GM18870 (cell line): ENCODE data around the gene CEP152.

ENCODE experiments used
- ATAC-seq: cut with Tn5 transposase; IDR thresholded peaks from one replicate; pipeline ENCODE4 v1.9.1; 2021; ENCODE audit warnings: moderate library complexity; ENCODE audit not compliant: unreplicated experiment

CEP152 gene

GRCh38 chr15:48712546-48712945 is 98.3 kb downstream of the CEP152 start:
- no peak for ATAC-seq

DNA sequence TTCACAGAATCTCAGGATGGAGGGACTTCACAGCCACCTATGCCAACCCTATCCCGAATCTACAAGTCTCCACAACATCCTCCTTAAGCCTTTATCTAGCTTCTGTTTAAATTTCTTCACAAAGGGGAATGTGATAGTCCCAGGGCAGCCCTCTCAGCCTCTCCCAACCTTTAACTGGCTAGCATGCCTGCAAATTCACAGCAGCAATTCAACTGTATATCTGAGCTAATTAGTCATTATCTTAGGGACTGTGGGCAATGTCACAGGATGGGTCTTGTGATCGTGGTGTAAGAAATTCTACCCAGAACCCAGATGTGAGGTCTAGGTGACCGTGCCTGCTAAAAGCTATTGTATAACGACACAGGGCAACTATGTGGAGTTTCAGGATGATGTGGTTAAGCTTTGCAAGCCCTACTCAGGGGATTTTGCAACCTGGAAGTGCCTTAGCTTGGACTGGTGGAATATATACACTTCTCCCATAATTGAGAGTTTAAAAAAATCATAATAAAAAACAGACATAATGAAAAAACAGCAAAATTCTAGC is 99.8 kb downstream of the CEP152 start:
- no peak for ATAC-seq

GRCh38 chr15:48708641-48709040 is 102.2 kb downstream of the CEP152 start:
- no peak for ATAC-seq

GRCh38 chr15:48705381-48705780 is 105.5 kb downstream of the CEP152 start:
- no peak for ATAC-seq

GRCh38 chr15:48703544-48703943 is 107.3 kb downstream of the CEP152 start:
- ATAC-seq: no peak

DNA sequence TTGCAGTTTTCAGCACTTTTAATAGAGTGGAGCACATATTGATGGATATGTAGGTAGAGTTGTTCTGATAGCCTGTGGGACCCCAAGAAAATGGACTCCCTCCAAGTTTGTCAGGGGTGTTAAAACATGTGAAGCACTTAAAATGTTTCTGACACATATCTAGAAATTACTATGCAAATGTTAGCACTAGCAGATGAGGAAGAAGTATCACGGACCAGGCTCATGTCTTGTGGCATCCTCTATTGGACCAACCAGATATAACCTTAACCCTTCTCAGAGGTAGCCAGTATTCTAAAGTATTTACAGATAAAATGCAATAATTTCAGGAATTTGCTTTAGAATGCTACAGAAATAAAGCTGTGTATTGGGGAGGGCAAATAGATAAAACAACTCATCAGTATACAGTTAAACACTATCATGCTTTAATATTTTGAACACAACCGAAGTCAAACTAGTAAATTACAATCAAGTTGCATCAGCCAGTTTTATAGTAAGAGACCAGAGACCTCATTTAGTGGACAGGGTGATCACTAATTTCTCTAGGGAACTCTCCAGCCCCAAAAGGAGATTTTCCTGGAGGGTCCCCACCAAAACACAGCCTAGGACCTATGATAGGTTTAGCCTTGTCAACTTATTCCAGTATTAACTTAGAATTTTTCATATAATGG is 108.2 kb downstream of the CEP152 start:
- no peak for ATAC-seq

- ATAC-seq: no peak
Measured at GRCh38 chr15:48696627-48697312, 114.1 kb downstream of the CEP152 start.

GRCh38 chr15:48695827-48696573 is 114.9 kb downstream of the CEP152 start:
- no peak for ATAC-seq

GRCh38 chr15:48695088-48695826 is 115.6 kb downstream of the CEP152 start:
- no peak for ATAC-seq

- no peak for ATAC-seq
Measured at GRCh38 chr15:48693484-48693883, 117.4 kb downstream of the CEP152 start.

DNA sequence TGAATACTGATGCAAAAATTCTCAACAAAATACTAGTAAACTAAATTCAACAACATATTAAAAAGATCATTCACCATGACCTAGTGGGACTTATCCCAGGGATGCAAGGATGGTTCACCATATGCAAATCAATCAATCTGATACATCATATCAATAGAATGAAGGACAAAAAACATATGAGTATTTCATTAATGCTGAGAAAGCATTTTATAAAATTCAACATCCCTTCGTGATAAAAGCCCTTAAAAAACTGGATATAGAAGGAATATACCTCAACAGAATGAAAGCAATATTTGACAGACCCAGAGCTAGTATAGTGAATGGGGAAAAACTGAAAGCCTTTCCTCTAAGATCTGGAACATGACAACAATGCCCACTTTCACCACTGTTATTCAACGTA is 122.4 kb downstream of the CEP152 start:
- ATAC-seq: no peak
